ENCODE results near the gene RPIA.
"Not testable (repeated sequence)": the region's sequence is repeated elsewhere in the genome, so short reads cannot be mapped to it uniquely, and the experiment has no call there.

RPIA gene
- 13.3 to 73.6 (median 26.2) reads per million in 9 experiments for total RNA-seq

DNA sequence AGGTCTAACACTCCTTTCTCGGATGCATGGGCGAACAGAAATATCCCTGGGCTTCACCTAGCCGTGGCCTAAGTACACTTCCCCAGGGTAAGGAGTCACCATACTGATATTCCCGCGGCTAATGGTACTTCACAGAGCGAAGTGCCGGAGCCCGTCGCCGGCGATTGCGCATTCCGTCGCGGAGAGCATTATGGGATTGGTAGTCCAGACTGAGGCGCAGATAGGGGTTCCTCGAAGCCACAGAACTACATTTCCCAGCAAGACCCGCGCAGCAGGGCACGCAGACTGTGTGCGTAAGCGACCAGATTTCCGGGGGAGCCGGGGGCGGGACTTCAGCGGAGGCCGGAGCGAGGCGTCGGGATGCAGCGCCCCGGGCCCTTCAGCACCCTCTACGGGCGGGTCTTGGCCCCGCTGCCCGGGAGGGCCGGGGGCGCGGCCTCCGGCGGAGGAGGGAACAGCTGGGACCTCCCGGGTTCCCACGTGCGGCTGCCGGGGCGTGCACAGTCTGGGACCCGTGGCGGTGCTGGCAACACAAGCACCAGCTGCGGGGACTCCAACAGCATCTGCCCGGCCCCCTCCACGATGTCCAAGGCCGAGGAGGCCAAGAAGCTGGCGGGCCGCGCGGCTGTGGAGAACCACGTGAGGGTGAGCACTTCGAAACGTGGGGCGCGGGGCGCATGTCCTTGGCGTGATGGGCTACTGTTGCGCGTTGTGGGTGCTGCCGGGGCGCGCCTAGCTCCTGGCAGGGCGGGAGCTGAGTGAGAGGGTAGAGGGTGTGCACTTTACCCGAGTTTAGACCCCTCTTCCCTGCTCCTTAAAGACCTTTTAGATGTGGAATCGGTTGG is at the start of gene RPIA:
Gene RPIA, plus strand, starts transcription at position 335 of the 845 bp plus-strand sequence. Its CDS starts 26 bp downstream, at position 361.
- H3K4me1 Mint-ChIP-seq (ENCODE audit: low read depth in 2 of 2), result peaks cover 42 to 43% of the 10 kb centered on the region in 2 donors
- ATAC-seq (replicated peaks) (peak; percentile 93), DNase-seq (peak; percentile 98 to 99 (median 98))

DNA sequence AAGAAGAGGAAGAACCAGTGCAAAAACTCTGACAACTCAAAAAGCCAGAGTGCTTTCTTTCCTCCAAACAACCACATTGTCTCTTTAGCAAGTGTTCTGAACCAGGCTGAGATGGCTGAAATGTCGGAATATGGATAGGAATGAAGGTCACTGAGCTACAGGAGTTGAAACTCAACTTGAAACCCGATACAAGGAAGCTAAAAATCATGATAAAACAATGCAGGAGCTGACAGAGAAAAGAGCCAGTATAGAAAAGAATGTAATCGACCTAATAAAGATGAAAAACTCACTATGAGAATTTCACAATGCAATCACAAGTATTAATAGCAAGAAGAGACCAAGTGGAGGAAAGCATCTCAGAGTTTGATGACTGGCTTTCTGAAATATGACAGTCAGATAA is 49.2 kb upstream of the RPIA start:
- Mint-ChIP-seq H3K4me3 (no peak overlapping the region), H3K4me1 (ENCODE audit: low read depth in 2 of 2) (peaks cover 22 to 42% of the 10 kb centered on the region in 2 donors)

More for the DNA sequence above, at the start of gene RPIA:
- Mint-ChIP-seq H3K36me3 (ENCODE audit: insufficient read depth) (peaks cover 4% of the 10 kb centered on the region), H3K27ac (peak within 1 kb of the TSS; percentile 90 to 97), H3K27me3 (no peaks in the 10 kb centered on the region), H3K9me3 (no peaks in the 10 kb centered on the region), H3K4me3 (peak within 1 kb of the TSS; percentile 96 to 97)

DNA sequence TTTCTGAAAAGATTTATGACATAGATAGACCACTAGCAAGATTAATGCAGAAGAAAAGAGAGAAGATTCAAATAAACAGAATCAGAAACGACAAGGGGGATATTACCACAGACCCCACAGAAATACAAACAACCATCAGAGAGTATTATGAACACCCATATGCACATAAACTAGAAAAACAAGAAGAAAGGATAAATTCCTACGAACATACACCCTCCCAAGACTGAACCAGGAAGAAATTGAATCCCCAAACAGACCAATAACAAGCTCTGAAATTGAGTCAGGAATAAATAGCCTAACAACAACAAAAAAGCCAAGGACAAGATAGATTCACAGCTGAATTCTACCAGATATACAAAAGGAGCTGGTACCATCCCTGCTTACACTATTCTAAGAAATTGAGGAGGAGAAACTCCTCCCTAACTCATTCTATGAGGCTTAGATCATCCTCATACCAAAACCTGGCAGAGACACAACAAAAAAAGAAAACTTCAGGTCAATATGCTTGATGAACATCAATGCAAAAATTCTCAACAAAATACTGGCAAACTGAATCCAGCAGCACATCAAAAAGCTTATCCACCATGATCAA is 46.1 kb upstream of the RPIA start:
- not testable (repeated sequence) for ATAC-seq (replicated peaks); H3K9me3 Mint-ChIP-seq; H3K36me3 Mint-ChIP-seq (ENCODE audit: insufficient read depth); DNase-seq; H3K4me3 Mint-ChIP-seq; H3K27me3 Mint-ChIP-seq
- peaks cover 12 to 16% of the 10 kb centered on the region in 2 donors for H3K4me1 Mint-ChIP-seq (ENCODE audit: low read depth in 2 of 2)
- H3K27ac Mint-ChIP-seq, result peak overlapping the region in 1 of 2 donors; percentile 32

More for the DNA sequence above, 49.2 kb upstream of the RPIA start:
- Mint-ChIP-seq H3K27ac (no peak overlapping the region), H3K27me3 (no peaks in the 10 kb centered on the region), H3K36me3 (ENCODE audit: insufficient read depth) (no peaks in the 10 kb centered on the region), H3K9me3 (peaks cover 3 to 8% of the 10 kb centered on the region in 2 donors)
- no peak for ATAC-seq (replicated peaks)
- no peak for DNase-seq

DNA sequence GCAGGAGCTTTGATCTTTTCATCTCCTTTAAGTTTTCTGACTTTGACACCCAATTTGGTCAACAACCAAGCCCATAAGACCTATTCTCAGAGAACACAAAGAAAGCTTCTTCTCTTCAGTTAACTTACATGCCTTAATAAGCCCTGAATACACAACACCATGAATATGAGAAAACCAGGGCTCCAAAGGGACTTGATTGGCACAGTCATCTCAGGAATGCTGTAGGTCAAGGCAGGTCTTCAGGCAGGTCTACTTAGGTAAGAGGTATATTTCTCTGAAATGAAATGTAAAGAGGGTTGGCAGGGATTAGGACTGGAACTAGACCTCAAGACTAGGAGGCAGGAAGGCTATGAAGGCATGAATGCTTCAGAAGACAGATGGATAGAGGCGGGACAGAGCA is 39.8 kb upstream of the RPIA start:
- DNase-seq (no peak), ATAC-seq (replicated peaks) (no peak)
- H3K4me1 Mint-ChIP-seq (ENCODE audit: low read depth in 2 of 2), result peaks cover 0 to 3% of the 10 kb centered on the region in 2 donors
- no peaks in the 10 kb centered on the region for H3K9me3 Mint-ChIP-seq
- H3K27me3 Mint-ChIP-seq, result no peaks in the 10 kb centered on the region
- no peak overlapping the region for H3K4me3 Mint-ChIP-seq
- H3K27ac Mint-ChIP-seq, result no peak overlapping the region
- no peaks in the 10 kb centered on the region for H3K36me3 Mint-ChIP-seq (ENCODE audit: insufficient read depth)

DNA sequence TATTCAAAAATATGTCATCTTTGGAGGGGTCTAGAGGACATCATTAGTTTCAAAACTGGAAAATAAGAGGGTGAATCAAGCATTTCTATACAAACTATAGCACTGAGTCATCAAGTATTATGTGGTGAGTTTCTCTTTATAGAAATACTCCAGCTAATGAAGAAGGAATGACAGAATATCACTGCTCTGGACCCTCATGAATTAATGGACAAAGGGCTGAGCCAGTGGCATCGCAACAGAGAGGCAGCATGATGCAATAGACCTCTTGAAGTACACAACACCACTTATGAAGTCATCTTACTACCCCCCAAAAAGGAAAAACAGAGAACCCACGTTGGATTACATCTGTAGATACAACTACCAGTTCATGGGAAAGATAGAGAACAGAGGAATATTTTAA is 36.8 kb upstream of the RPIA start:
- no peak for ATAC-seq (replicated peaks)
- Mint-ChIP-seq H3K4me1 (ENCODE audit: low read depth in 2 of 2) (peaks cover 0 to 3% of the 10 kb centered on the region in 2 donors), H3K9me3 (no peaks in the 10 kb centered on the region), H3K27me3 (no peaks in the 10 kb centered on the region), H3K4me3 (no peak overlapping the region), H3K27ac (no peak overlapping the region), H3K36me3 (ENCODE audit: insufficient read depth) (no peaks in the 10 kb centered on the region)
- DNase-seq, result no peak

DNA sequence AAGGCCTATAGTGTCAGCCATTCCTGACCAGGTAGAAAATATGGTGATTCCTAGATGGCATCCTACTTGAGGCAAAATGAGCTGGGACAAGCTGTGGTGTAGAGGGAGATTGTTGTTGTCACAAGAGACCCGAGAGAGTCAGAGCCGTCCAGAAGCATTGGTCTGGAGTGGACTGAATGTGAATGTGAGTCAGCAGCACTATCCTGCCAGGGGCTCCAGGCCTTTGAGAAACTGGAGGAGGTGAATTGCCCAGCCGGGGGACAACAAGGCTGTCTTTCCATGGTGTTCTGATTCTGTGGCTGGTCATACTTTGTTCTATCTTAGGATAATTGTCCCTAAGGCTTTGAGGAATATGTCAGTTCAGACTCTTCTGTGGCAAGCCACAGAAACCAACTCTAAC is 34.8 kb upstream of the RPIA start:
- H3K27me3 Mint-ChIP-seq, result no peaks in the 10 kb centered on the region
- no peak for DNase-seq
- H3K4me3 Mint-ChIP-seq, result no peak overlapping the region
- no peaks in the 10 kb centered on the region for H3K9me3 Mint-ChIP-seq
- no peak overlapping the region for H3K27ac Mint-ChIP-seq
- H3K4me1 Mint-ChIP-seq (ENCODE audit: low read depth in 2 of 2), result peaks cover 0 to 3% of the 10 kb centered on the region in 2 donors
- no peak for ATAC-seq (replicated peaks)
- peaks cover 5% of the 10 kb centered on the region for H3K36me3 Mint-ChIP-seq (ENCODE audit: insufficient read depth)

DNA sequence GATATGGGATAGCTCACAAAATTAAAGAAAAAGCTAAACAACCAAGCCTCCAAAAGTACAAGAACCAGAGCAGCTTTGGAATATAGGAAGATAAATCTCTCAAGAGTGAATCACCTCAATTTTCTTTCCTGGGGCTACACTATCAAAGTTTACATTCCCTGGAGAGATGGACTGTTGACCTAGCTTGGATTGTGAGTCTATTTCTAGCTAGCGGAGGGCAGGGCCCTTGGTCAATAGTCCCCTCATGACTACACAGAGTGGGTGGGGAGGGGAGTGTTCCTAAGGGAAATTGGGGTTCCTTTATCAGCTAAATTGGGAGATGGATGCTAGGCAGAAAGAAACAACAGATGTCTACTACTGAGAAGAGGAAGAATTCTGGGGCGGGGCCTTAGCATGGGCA is 34.3 kb upstream of the RPIA start:
- Mint-ChIP-seq H3K36me3 (ENCODE audit: insufficient read depth) (peaks cover 5% of the 10 kb centered on the region), H3K27ac (peak overlapping the region in 1 of 2 donors; percentile 26), H3K27me3 (no peaks in the 10 kb centered on the region), H3K9me3 (no peaks in the 10 kb centered on the region), H3K4me1 (ENCODE audit: low read depth in 2 of 2) (no peaks in the 10 kb centered on the region), H3K4me3 (no peak overlapping the region)
- ATAC-seq (replicated peaks) (no peak), DNase-seq (no peak)

DNA sequence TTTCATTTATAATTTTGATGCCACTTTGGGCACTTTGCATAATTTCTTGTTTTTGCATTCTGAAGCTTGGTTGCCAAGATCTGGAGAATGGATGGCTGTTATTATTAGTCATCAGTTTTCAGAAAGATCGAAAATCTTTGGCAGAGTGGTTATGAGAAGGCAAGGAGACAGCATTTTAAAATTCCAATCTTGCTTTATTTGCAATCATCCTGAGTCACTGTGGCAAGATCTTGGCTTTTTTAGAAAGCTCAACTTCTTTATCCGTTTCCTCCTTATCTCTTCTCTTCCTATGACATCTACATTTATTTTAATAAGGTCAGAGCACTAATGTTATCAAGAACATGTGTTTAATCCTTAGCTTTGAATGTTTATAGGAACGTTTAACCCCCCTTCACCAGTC is 33.1 kb upstream of the RPIA start:
- Mint-ChIP-seq H3K4me3 (no peak overlapping the region), H3K4me1 (ENCODE audit: low read depth in 2 of 2) (no peaks in the 10 kb centered on the region), H3K9me3 (no peaks in the 10 kb centered on the region), H3K27ac (no peak overlapping the region), H3K36me3 (ENCODE audit: insufficient read depth) (peaks cover 5% of the 10 kb centered on the region), H3K27me3 (no peaks in the 10 kb centered on the region)
- ATAC-seq (replicated peaks) (no peak), DNase-seq (no peak)

DNA sequence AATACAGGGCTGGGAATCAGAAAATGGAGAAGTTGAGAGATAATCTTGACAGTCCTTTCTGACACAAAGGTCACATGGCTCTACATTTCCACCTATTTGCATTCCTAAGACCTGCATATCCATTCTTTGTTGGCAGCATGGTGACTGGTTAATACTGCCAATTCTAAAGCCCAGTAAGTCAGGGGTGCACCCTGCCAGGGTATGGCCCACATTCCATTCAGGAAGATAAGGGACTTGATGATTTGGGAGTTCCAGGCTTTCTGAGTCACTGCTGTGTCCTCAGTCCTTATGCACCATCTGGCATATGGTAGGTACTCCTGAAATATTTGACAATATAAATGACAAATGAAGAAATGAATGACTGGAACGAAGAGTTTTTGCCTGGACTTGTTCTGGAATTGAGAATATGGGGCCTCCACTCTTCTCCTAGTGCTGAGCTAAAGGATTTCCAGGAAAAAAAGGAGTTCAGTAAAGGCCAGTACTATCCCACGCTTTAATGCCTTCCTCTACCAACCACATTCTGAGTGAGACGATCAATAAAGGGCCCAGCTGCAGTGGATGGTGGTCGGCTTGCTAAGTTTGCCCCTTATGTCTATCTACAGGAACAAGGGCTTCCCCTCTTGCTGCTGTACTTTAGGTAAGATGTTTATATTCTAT is 32.5 kb upstream of the RPIA start:
- Mint-ChIP-seq H3K4me1 (ENCODE audit: low read depth in 2 of 2) (no peaks in the 10 kb centered on the region), H3K27ac (no peak overlapping the region), H3K27me3 (no peaks in the 10 kb centered on the region), H3K36me3 (ENCODE audit: insufficient read depth) (peaks cover 5% of the 10 kb centered on the region), H3K4me3 (no peak overlapping the region), H3K9me3 (no peaks in the 10 kb centered on the region)
- ATAC-seq (replicated peaks), result no peak
- DNase-seq, result no peak

DNA sequence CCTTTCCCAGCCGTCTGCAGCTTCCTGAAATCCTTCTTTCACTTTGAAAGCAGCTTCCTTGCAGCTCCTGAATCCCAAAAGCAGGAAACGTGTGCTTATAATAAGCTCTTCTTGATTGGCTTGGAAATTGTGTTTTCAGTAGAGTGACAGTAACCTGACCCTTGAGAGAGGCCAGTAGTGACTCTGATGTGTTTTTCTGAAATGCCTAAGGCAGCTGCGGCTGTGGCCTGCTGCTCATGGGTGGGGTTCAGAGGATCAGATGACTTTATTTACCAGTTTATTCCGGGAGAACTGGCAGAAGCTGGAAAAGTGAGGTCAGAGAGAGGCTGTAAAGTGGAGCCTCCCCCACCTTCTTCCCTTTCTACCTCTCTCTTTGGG is 31.9 kb upstream of the RPIA start:
- Mint-ChIP-seq H3K4me3 (no peak overlapping the region), H3K27ac (no peak overlapping the region), H3K9me3 (no peaks in the 10 kb centered on the region), H3K27me3 (no peaks in the 10 kb centered on the region), H3K36me3 (ENCODE audit: insufficient read depth) (peaks cover 5% of the 10 kb centered on the region), H3K4me1 (ENCODE audit: low read depth in 2 of 2) (no peaks in the 10 kb centered on the region)
- no peak for DNase-seq
- ATAC-seq (replicated peaks), result no peak

DNA sequence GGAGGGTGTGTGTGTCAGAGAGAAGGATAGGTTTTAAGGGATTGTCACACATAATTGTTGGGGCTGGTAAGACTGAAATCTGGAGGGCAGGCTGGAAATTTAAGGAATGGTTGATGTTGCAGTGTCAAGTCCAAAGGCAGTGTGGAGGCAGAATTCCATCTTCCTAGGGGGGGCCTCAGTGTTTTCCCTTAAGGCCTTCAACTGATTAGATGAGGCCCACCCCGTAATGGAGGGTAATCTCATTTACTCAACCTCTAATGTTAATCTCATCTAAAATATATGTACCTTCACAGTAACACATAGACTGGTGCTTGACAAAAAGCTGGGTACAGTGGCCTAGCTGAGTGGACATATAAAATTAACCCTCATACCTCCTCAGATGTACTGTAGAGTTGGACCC is 30.9 kb upstream of the RPIA start:
- Mint-ChIP-seq H3K27ac (no peak overlapping the region), H3K36me3 (ENCODE audit: insufficient read depth) (peaks cover 5% of the 10 kb centered on the region), H3K9me3 (no peaks in the 10 kb centered on the region), H3K4me1 (ENCODE audit: low read depth in 2 of 2) (no peaks in the 10 kb centered on the region), H3K27me3 (no peaks in the 10 kb centered on the region), H3K4me3 (no peak overlapping the region)
- DNase-seq (no peak), ATAC-seq (replicated peaks) (no peak)

DNA sequence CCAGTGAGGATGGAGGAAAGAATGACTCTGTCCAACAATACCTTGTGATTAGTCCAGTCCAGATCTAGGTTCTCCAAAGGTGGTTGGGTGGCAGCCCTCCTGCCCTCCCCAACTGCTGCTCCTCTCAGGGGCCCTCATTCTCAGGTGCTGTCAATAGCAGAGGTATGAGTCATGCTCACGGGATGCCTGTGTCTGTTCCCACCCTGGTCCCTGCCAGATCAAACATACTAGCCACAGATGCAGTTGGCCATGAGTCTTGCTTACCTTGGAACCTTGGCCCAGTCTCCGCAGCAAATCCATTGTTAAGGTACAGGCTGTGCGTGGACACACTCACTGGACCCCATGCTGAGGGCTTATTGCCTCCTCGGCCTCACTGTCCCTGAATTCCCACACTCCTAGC is 24.9 kb upstream of the RPIA start:
- Mint-ChIP-seq H3K9me3 (no peaks in the 10 kb centered on the region), H3K4me1 (ENCODE audit: low read depth in 2 of 2) (no peaks in the 10 kb centered on the region), H3K27ac (no peak overlapping the region), H3K4me3 (no peak overlapping the region), H3K27me3 (no peaks in the 10 kb centered on the region), H3K36me3 (ENCODE audit: insufficient read depth) (peaks cover under 1% of the 10 kb centered on the region)
- DNase-seq (no peak), ATAC-seq (replicated peaks) (no peak)

DNA sequence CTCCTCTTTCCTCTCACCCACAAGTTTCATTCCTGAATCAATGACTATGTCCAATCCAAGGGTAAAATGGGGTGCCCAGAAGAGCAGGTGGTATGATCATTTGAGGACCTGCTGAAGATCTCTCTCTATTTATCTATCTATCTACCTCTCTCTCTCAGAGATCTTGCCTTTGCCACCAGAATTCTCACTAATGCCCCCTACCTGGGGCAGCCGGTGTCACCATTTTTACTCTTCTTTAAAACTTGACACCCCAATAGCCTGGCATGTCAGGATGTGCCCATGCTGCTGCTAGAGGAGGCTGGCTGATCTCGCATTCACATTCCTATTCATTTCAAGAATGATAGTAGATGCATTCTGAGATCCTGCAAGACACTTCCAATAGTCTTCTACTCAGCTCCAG is 24.3 kb upstream of the RPIA start:
- Mint-ChIP-seq H3K27ac (peak overlapping the region in 1 of 2 donors; percentile 10), H3K36me3 (ENCODE audit: insufficient read depth) (peaks cover 2% of the 10 kb centered on the region), H3K27me3 (peaks cover 0 to 5% of the 10 kb centered on the region in 2 donors), H3K9me3 (no peaks in the 10 kb centered on the region), H3K4me1 (ENCODE audit: low read depth in 2 of 2) (peaks cover 4% of the 10 kb centered on the region in 2 donors), H3K4me3 (no peak overlapping the region)
- ATAC-seq (replicated peaks), result no peak
- no peak for DNase-seq
